CD4-positive, CD25-positive, alpha-beta regulatory T cell (primary cell): ENCODE data around the gene FBXO45. TPM values are rescaled to one million over a fixed set of nuclear protein-coding genes. Genes with fewer than 3 reads are reported as not detected.

Experiments used
- ATAC-seq, 2 donors: fragments of 150-1000 bp; cut with Tn5 transposase; one replicate each; pipeline ENCODE4 v1.10.0; 2021; ENCODE audit warnings: low read depth in 2 of 2, moderate number of reproducible peaks in 2 of 2, moderate library complexity in 1 of 2
- DNase-seq, 3 donors: peaks; one replicate each; pipeline versions ENCODE4 v3.0.0 to v3.0.0-alpha.2; 2012 to 2022; ENCODE audit warnings: mixed read lengths in 1 of 3
- H3K27ac ChIP-seq: one replicate; pipeline ENCODE4 v1.7.0; 2013; ENCODE audit warnings: mild to moderate bottlenecking, low read length; ENCODE audit not compliant: insufficient read depth, poor library complexity, severe bottlenecking
- H3K27me3 ChIP-seq: one replicate; pipeline ENCODE4 v1.7.0; 2013; ENCODE audit warnings: low read length; ENCODE audit not compliant: control insufficient read depth, insufficient read depth
- H3K36me3 ChIP-seq: one replicate; pipeline ENCODE4 v1.7.0; 2013; ENCODE audit warnings: mild to moderate bottlenecking, low read length, moderate library complexity; ENCODE audit not compliant: control insufficient read depth, insufficient read depth
- H3K4me1 ChIP-seq: 2 replicates; pipeline ENCODE4 v1.7.0; 2013; ENCODE audit warnings: mild to moderate bottlenecking, low read length; ENCODE audit not compliant: insufficient read depth, control insufficient read depth, poor library complexity, severe bottlenecking
- H3K4me3 ChIP-seq: one replicate; pipeline ENCODE4 v1.7.0; 2013; ENCODE audit warnings: low read depth, mild to moderate bottlenecking, low read length, moderate library complexity
- H3K9me3 ChIP-seq, 2 experiments: 1 replicate in 1 of 2; 2 replicates in 1 of 2; pipeline ENCODE4 v1.7.0; 2013; ENCODE audit warnings: low read length in 2 of 2, mild to moderate bottlenecking in 1 of 2, moderate library complexity in 1 of 2; ENCODE audit not compliant: control insufficient read depth in 2 of 2
- H3K27ac Mint-ChIP-seq, 3 donors: one replicate each; pipeline ENCODE4 v1.8.0; 2020 to 2022; ENCODE audit warnings: mild to moderate bottlenecking in 3 of 3, mixed read lengths in 3 of 3, moderate library complexity in 2 of 3
- H3K27me3 Mint-ChIP-seq: one replicate; pipeline ENCODE4 v1.8.0; 2022; ENCODE audit warnings: mild to moderate bottlenecking, mixed read lengths
- H3K36me3 Mint-ChIP-seq: one replicate; pipeline ENCODE4 v1.8.0; 2020; ENCODE audit warnings: mixed read lengths
- H3K4me1 Mint-ChIP-seq, 4 donors: one replicate each; pipeline ENCODE4 v1.8.0; 2020 to 2022; ENCODE audit warnings: mixed read lengths in 4 of 4, mild to moderate bottlenecking in 1 of 4
- H3K4me3 Mint-ChIP-seq, 4 donors: one replicate each; pipeline ENCODE4 v1.8.0; 2020 to 2022; ENCODE audit warnings: mild to moderate bottlenecking in 4 of 4, mixed read lengths in 4 of 4, moderate library complexity in 3 of 4
- H3K9me3 Mint-ChIP-seq, 7 donors: one replicate each; pipeline ENCODE4 v1.8.0; 2020 to 2022; ENCODE audit warnings: mixed read lengths in 7 of 7, mild to moderate bottlenecking in 3 of 7, moderate library complexity in 2 of 7
- polyA plus RNA-seq, 4 donors: library from polyadenylated mRNA; unstranded; fragments of 300-500 nt; fragmentation: Illumina TruSeq; gene quantifications; one replicate each; pipeline ENCODE4 v1.2.3, GENCODE V29; 2021
- total RNA-seq: library from RNA; stranded (reverse); gene quantifications from one replicate; pipeline ENCODE4 v1.2.3, GENCODE V29; 2022

The FBXO45 gene
- total and polyA plus RNA-seq, 5 donors from 2014 or later, result 3.2 to 9.1 (median 5.6) TPM

- no peak overlapping the region for H3K4me3 ChIP-seq
- H3K4me1 ChIP-seq, result peaks cover 50% of the 10 kb centered on the region
- H3K4me1 Mint-ChIP-seq, result peaks cover 16 to 60% (median 36%) of the 10 kb centered on the region in 4 donors
- no peaks in the 10 kb centered on the region for H3K36me3 ChIP-seq
- peak overlapping the region in 3 of 4 donors; percentile 44 to 89 (median 73) for H3K4me3 Mint-ChIP-seq
- peak overlapping the region in 2 of 3 donors; percentile 94 to 96 for H3K27ac Mint-ChIP-seq
- no peaks in the 10 kb centered on the region for H3K9me3 ChIP-seq
- DNase-seq (no peak), ATAC-seq (no peak)
- H3K27ac ChIP-seq, result no peak overlapping the region
- H3K36me3 Mint-ChIP-seq, result no peaks in the 10 kb centered on the region
- no peaks in the 10 kb centered on the region for H3K27me3 ChIP-seq
- no peaks in the 10 kb centered on the region for H3K9me3 Mint-ChIP-seq
- no peaks in the 10 kb centered on the region for H3K27me3 Mint-ChIP-seq
These were observed 60.8 kb downstream of the FBXO45 start for GRCh38 chr3:196629228-196629627.

GRCh38 chr3:196631682-196632045 is 63.2 kb downstream of the FBXO45 start:
- no peaks in the 10 kb centered on the region for H3K27me3 Mint-ChIP-seq
- no peaks in the 10 kb centered on the region for H3K9me3 Mint-ChIP-seq
- H3K4me3 Mint-ChIP-seq, result peak overlapping the region; percentile 89 to 96 (median 94)
- peaks cover 16 to 64% (median 38%) of the 10 kb centered on the region in 4 donors for H3K4me1 Mint-ChIP-seq
- Histone ChIP-seq H3K27me3 (no peaks in the 10 kb centered on the region), H3K4me3 (peak overlapping the region; percentile 90), H3K36me3 (no peaks in the 10 kb centered on the region), H3K27ac (peak overlapping the region; percentile 90), H3K4me1 (peaks cover 52% of the 10 kb centered on the region), H3K9me3 (no peaks in the 10 kb centered on the region)
- no peaks in the 10 kb centered on the region for H3K36me3 Mint-ChIP-seq
- peak in 1 of 2 donors; percentile 2 for ATAC-seq
- no peak for DNase-seq
- H3K27ac Mint-ChIP-seq, result peak overlapping the region; percentile 94 to 99 (median 96)

- H3K27me3 ChIP-seq, result no peaks in the 10 kb centered on the region
- DNase-seq (peak; percentile 81 to 97 (median 90)), ATAC-seq (peak; percentile 85 to 87)
- no peaks in the 10 kb centered on the region for H3K9me3 ChIP-seq
- Mint-ChIP-seq H3K4me3 (peak overlapping the region; percentile 89 to 96 (median 94)), H3K9me3 (no peaks in the 10 kb centered on the region), H3K27ac (peak overlapping the region; percentile 94 to 99 (median 96)), H3K36me3 (no peaks in the 10 kb centered on the region), H3K27me3 (no peaks in the 10 kb centered on the region), H3K4me1 (peaks cover 17 to 64% (median 38%) of the 10 kb centered on the region in 4 donors)
- H3K4me3 ChIP-seq, result peak overlapping the region; percentile 90
- peak overlapping the region; percentile 90 for H3K27ac ChIP-seq
- H3K4me1 ChIP-seq, result peaks cover 52% of the 10 kb centered on the region
- no peaks in the 10 kb centered on the region for H3K36me3 ChIP-seq
These were observed 63.7 kb downstream of the FBXO45 start for GRCh38 chr3:196632046-196632751.

GRCh38 chr3:196633555-196634151 is 65.2 kb downstream of the FBXO45 start:
- Histone ChIP-seq H3K4me3 (peak overlapping the region; percentile 10), H3K36me3 (no peaks in the 10 kb centered on the region), H3K27ac (peak overlapping the region; percentile 90), H3K9me3 (no peaks in the 10 kb centered on the region), H3K27me3 (no peaks in the 10 kb centered on the region), H3K4me1 (peaks cover 61% of the 10 kb centered on the region)
- Mint-ChIP-seq H3K27ac (peak overlapping the region; percentile 94 to 96 (median 95)), H3K36me3 (no peaks in the 10 kb centered on the region), H3K27me3 (no peaks in the 10 kb centered on the region), H3K4me1 (peaks cover 22 to 77% (median 49%) of the 10 kb centered on the region in 4 donors), H3K4me3 (peak overlapping the region; percentile 89 to 96 (median 94)), H3K9me3 (no peaks in the 10 kb centered on the region)
- DNase-seq (no peak), ATAC-seq (no peak)

GRCh38 chr3:196634224-196634623 is 65.8 kb downstream of the FBXO45 start:
- ATAC-seq (no peak), DNase-seq (no peak)
- Histone ChIP-seq H3K27ac (no peak overlapping the region), H3K27me3 (no peaks in the 10 kb centered on the region), H3K9me3 (no peaks in the 10 kb centered on the region), H3K4me3 (no peak overlapping the region), H3K4me1 (peaks cover 64% of the 10 kb centered on the region), H3K36me3 (no peaks in the 10 kb centered on the region)
- no peaks in the 10 kb centered on the region for H3K27me3 Mint-ChIP-seq
- H3K36me3 Mint-ChIP-seq, result no peaks in the 10 kb centered on the region
- peak overlapping the region in 1 of 3 donors; percentile 73 for H3K27ac Mint-ChIP-seq
- H3K4me1 Mint-ChIP-seq, result peaks cover 22 to 83% (median 52%) of the 10 kb centered on the region in 4 donors
- no peaks in the 10 kb centered on the region for H3K9me3 Mint-ChIP-seq
- H3K4me3 Mint-ChIP-seq, result peak overlapping the region; percentile 26 to 95 (median 84)

- H3K4me1 ChIP-seq, result peaks cover 63% of the 10 kb centered on the region
- no peak overlapping the region for H3K27ac ChIP-seq
- H3K27me3 Mint-ChIP-seq, result no peaks in the 10 kb centered on the region
- DNase-seq (no peak), ATAC-seq (no peak)
- H3K36me3 ChIP-seq, result no peaks in the 10 kb centered on the region
- H3K4me3 Mint-ChIP-seq, result peak overlapping the region in 3 of 4 donors; percentile 28 to 80 (median 79)
- no peaks in the 10 kb centered on the region for H3K9me3 Mint-ChIP-seq
- H3K27me3 ChIP-seq, result no peaks in the 10 kb centered on the region
- no peaks in the 10 kb centered on the region for H3K9me3 ChIP-seq
- no peaks in the 10 kb centered on the region for H3K36me3 Mint-ChIP-seq
- H3K27ac Mint-ChIP-seq, result peak overlapping the region in 2 of 3 donors; percentile 83 to 86
- H3K4me3 ChIP-seq, result no peak overlapping the region
- H3K4me1 Mint-ChIP-seq, result peaks cover 17 to 81% (median 49%) of the 10 kb centered on the region in 4 donors
These were observed 66.4 kb downstream of the FBXO45 start for GRCh38 chr3:196634829-196635228.

- Histone ChIP-seq H3K4me1 (peaks cover 63% of the 10 kb centered on the region), H3K4me3 (no peak overlapping the region), H3K27ac (no peak overlapping the region), H3K27me3 (no peaks in the 10 kb centered on the region), H3K9me3 (no peaks in the 10 kb centered on the region), H3K36me3 (no peaks in the 10 kb centered on the region)
- H3K27ac Mint-ChIP-seq, result peak overlapping the region; percentile 20 to 66 (median 46)
- H3K4me1 Mint-ChIP-seq, result peaks cover 11 to 78% (median 44%) of the 10 kb centered on the region in 4 donors
- DNase-seq (no peak), ATAC-seq (no peak)
- no peaks in the 10 kb centered on the region for H3K9me3 Mint-ChIP-seq
- peak overlapping the region; percentile 19 to 88 (median 72) for H3K4me3 Mint-ChIP-seq
- H3K36me3 Mint-ChIP-seq, result peaks cover 3% of the 10 kb centered on the region
- no peaks in the 10 kb centered on the region for H3K27me3 Mint-ChIP-seq
These were observed 68.2 kb downstream of the FBXO45 start for GRCh38 chr3:196636369-196637349.
